ENCODE results near the gene MPLKIP.
"Not testable (repeated sequence)": the region's sequence is repeated elsewhere in the genome, so short reads cannot be mapped to it uniquely, and the experiment has no call there.

The MPLKIP gene

GRCh38 chr7:40120020-40120419, 14.4 kb downstream of the MPLKIP start:
- Histone ChIP-seq H3K36me3 (ENCODE audit: control insufficient read depth, low read length) (peaks cover 6% of the 10 kb centered on the region; the same call in 1 of the 2 replicates), H3K9me2 (replicated peaks; ENCODE audit: control insufficient read depth, low read length) (no peaks in the 10 kb centered on the region), H3K4me1 (ENCODE audit: control insufficient read depth, low read length) (no peaks in the 10 kb centered on the region), H3K27me3 (ENCODE audit: control insufficient read depth, low read length) (no peaks in the 10 kb centered on the region), H3K4me2 (ENCODE audit: low read length) (no peak overlapping the region), H3F3A (ENCODE audit: control insufficient read depth, insufficient read depth) (peaks cover 2% of the 10 kb centered on the region; the same call in 1 of the 2 replicates), H3K79me2 (ENCODE audit: control insufficient read depth, low read length) (peaks cover 18% of the 10 kb centered on the region), H3K27ac (ENCODE audit: low read depth, low read length) (no peak overlapping the region), H3K9me3 (ENCODE audit: control insufficient read depth, insufficient read depth, low read length) (no peaks in the 10 kb centered on the region), H3K4me3 (ENCODE audit: low read length) (no peak overlapping the region), H4K20me1 (ENCODE audit: control insufficient read depth, insufficient read depth, low read depth, low read length) (no peaks in the 10 kb centered on the region; the same call in none of the 2 replicates)
- no peak for TF ChIP-seq CTCF (IDR thresholded peaks at IDR 0.05; ENCODE audit: low read depth, low read length, poor library complexity, severe bottlenecking)
- no peak for TF ChIP-seq EZH2phosphoT487 (IDR thresholded peaks at IDR 0.05; ENCODE audit: borderline replicate concordance, low read length)

- not testable (repeated sequence) for H3K9me2 ChIP-seq (replicated peaks; ENCODE audit: control insufficient read depth, low read length); H3K9me3 ChIP-seq (ENCODE audit: control insufficient read depth, insufficient read depth, low read length); H4K20me1 ChIP-seq (ENCODE audit: control insufficient read depth, insufficient read depth, low read depth, low read length); H3K27me3 ChIP-seq (ENCODE audit: control insufficient read depth, low read length); H3K4me1 ChIP-seq (ENCODE audit: control insufficient read depth, low read length); H3K36me3 ChIP-seq (ENCODE audit: control insufficient read depth, low read length); H3K4me2 ChIP-seq (ENCODE audit: low read length); H3K27ac ChIP-seq (ENCODE audit: low read depth, low read length); H3K4me3 ChIP-seq (ENCODE audit: low read length); H3F3A ChIP-seq (ENCODE audit: control insufficient read depth, insufficient read depth); H3K79me2 ChIP-seq (ENCODE audit: control insufficient read depth, low read length)
Observed at GRCh38 chr7:40118201-40118600, 16.2 kb downstream of the MPLKIP start.

- not testable (repeated sequence) for H3K4me2 ChIP-seq (ENCODE audit: low read length); H3K79me2 ChIP-seq (ENCODE audit: control insufficient read depth, low read length)
Observed at GRCh38 chr7:40117199-40117598, 17.2 kb downstream of the MPLKIP start.

GRCh38 chr7:40115936-40116335, 18.5 kb downstream of the MPLKIP start:
- Histone ChIP-seq H4K20me1 (ENCODE audit: control insufficient read depth, insufficient read depth, low read depth, low read length) (no peaks in the 10 kb centered on the region; the same call in 1 of the 2 replicates), H3K9me3 (ENCODE audit: control insufficient read depth, insufficient read depth, low read length) (no peaks in the 10 kb centered on the region), H3F3A (ENCODE audit: control insufficient read depth, insufficient read depth) (no peaks in the 10 kb centered on the region), H3K27me3 (ENCODE audit: control insufficient read depth, low read length) (no peaks in the 10 kb centered on the region), H3K4me3 (ENCODE audit: low read length) (no peak overlapping the region), H3K9me2 (replicated peaks; ENCODE audit: control insufficient read depth, low read length) (no peaks in the 10 kb centered on the region), H3K27ac (ENCODE audit: low read depth, low read length) (no peak overlapping the region), H3K36me3 (ENCODE audit: control insufficient read depth, low read length) (no peaks in the 10 kb centered on the region), H3K4me2 (ENCODE audit: low read length) (no peak overlapping the region), H3K79me2 (ENCODE audit: control insufficient read depth, low read length) (peaks cover 4% of the 10 kb centered on the region; the same call in 1 of the 2 replicates), H3K4me1 (ENCODE audit: control insufficient read depth, low read length) (no peaks in the 10 kb centered on the region)
- TF ChIP-seq EZH2phosphoT487 (IDR thresholded peaks at IDR 0.05; ENCODE audit: borderline replicate concordance, low read length) (no peak), CTCF (IDR thresholded peaks at IDR 0.05; ENCODE audit: low read depth, low read length, poor library complexity, severe bottlenecking) (no peak)

More at GRCh38 chr7:40117199-40117598, 17.2 kb downstream of the MPLKIP start:
- H3F3A ChIP-seq (ENCODE audit: control insufficient read depth, insufficient read depth); H3K27ac ChIP-seq (ENCODE audit: low read depth, low read length); H4K20me1 ChIP-seq (ENCODE audit: control insufficient read depth, insufficient read depth, low read depth, low read length); H3K4me1 ChIP-seq (ENCODE audit: control insufficient read depth, low read length); H3K9me3 ChIP-seq (ENCODE audit: control insufficient read depth, insufficient read depth, low read length); H3K4me3 ChIP-seq (ENCODE audit: low read length); H3K9me2 ChIP-seq (replicated peaks; ENCODE audit: control insufficient read depth, low read length); H3K27me3 ChIP-seq (ENCODE audit: control insufficient read depth, low read length); H3K36me3 ChIP-seq (ENCODE audit: control insufficient read depth, low read length): not testable (repeated sequence)
